GM12865 (cell line): ENCODE measurements around the gene SH2D3A.
A peak's percentile ranks its signal among the peaks of the same experiment; 100 is the strongest.

Experiments
- DNase-seq: peaks from one replicate; pipeline ENCODE4 v3.0.0; 2010; ENCODE audit warnings: low read depth
- H3K4me3 ChIP-seq: 2 replicates; pipeline ENCODE4 v1.5.1; 2011; ENCODE audit warnings: mild to moderate bottlenecking, low read depth, low read length, control low read depth
- CTCF ChIP-seq: IDR thresholded peaks from 2 replicates; pipeline ENCODE4 v1.5.1; 2011; ENCODE audit warnings: low read length, control low read depth, low read depth, inconsistent platforms; ENCODE audit not compliant: insufficient read depth; ENCODE audit errors: missing control alignments

Gene SH2D3A

GRCh38 chr19:6735181-6735911, 31.9 kb downstream of the SH2D3A start:
- H3K4me3 ChIP-seq, result peak overlapping the region; percentile 67
- TF ChIP-seq CTCF, result no peak
- no peak for DNase-seq

DNA sequence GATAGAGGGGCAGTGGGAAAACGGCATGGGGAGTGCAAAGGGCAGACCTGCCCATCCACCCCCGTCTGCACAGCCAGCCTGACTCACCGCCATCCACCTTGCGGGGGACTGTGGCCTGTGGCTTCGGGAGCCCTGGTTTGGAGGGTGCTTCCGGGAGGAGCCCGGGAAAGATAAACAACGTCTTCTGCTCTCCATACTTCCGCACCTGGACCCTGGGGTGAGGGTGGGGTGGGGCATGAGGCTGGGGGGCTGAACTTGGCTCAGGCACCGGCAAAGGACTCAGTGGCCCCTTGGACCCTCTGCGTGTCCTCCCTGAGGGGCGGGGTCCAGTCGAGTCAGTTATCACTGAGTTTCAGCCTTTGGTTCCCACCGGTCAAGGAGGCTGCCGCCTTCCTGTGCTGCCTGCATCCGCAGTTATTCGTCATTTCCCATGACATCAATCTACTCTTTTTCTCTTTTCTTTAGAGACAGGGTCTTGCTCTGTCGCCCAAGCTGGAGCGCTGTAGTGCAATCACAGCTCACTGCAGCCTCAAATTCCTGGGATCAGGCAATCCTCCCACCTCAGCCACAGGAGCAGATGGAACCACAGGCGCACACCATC, 33.0 kb downstream of the SH2D3A start:
- H3K4me3 ChIP-seq, result no peak overlapping the region
- TF ChIP-seq CTCF, result no peak
- DNase-seq, result no peak

DNA sequence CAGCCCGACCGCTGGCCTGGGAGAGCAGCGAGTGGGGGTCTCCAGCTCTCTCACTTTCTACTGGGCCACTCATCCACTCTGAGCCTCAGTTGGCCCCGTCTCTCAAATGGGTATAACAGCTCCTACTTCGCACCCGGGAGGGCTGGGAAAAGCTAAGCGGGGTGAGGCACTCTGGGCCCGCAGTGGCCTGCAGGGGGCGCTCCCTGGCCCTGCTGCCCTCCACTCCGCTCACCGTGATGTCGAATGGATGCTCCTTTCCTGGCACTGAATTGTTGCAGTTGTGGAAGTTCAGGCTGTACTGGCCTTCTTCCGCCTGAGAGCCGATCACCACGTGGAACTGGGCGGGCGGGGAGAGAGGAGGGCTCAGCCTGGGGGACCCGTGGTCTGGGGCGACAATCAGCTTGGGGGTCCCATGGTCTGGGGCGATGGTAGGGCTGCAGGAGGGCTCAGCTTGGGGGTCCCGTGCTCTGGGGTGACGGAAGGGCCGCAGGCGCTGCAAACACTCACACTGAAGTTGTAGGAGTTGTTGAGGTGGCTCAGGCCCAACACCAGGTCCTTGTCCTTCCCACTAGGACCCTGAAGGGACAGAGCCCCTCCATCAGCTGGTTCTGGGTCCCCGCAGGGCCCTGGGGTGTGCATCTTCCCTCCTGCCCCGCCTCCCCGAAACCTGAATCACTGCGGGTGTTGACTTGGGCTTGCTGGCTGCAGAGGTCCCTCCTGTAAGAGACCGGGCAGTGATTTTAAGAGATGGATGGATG, 33.7 kb downstream of the SH2D3A start:
- no peak for DNase-seq
- no peak overlapping the region for H3K4me3 ChIP-seq
- TF ChIP-seq CTCF, result peak; percentile 30

- TF ChIP-seq CTCF, result no peak
- no peak overlapping the region for H3K4me3 ChIP-seq
- DNase-seq, result no peak
Observed at GRCh38 chr19:6732803-6733337, 34.4 kb downstream of the SH2D3A start.

DNA sequence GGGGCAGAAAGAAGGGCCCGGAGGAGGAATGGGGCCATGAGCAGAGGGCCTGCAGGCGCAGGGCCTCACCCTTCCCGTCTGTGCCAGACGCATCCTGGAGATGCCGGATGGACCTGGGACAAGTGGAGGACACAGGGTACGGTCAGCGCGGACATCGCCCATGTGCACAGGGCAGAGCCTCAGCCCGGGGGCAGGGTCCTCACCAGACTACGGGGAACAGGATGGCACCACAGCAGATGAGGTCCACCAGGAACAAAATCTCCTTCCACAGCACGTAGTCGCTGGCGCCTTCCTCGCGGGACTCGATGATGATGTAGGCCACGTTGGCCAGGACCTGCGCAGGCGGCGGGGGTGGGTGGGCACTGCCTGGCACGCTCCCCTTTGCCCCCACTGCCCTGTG, 35.4 kb downstream of the SH2D3A start:
- DNase-seq, result no peak
- H3K4me3 ChIP-seq, result no peak overlapping the region
- TF ChIP-seq CTCF, result no peak

GRCh38 chr19:6730941-6731670, 36.1 kb downstream of the SH2D3A start:
- no peak for DNase-seq
- no peak for TF ChIP-seq CTCF
- H3K4me3 ChIP-seq, result no peak overlapping the region
